Type B pancreatic cell (in vitro differentiated cells): ENCODE data around the gene EEF1A2. TPM values are rescaled to one million over a fixed set of nuclear protein-coding genes. Genes with fewer than 3 reads are reported as not detected.

Experiments
- DNase-seq: peaks from one replicate; pipeline ENCODE4 v3.0.0; 2021; ENCODE audit warnings: mixed read lengths; ENCODE audit not compliant: unreplicated experiment; ENCODE audit errors: extremely low spot score
- H3K27ac Mint-ChIP-seq: 2 replicates; pipeline ENCODE4 v1.8.0; 2021; ENCODE audit warnings: mild to moderate bottlenecking, mixed read lengths
- H3K27me3 Mint-ChIP-seq: 2 replicates; pipeline ENCODE4 v1.8.0; 2021; ENCODE audit warnings: mixed read lengths
- H3K36me3 Mint-ChIP-seq: 2 replicates; pipeline ENCODE4 v1.8.0; 2021; ENCODE audit warnings: mixed read lengths
- H3K4me1 Mint-ChIP-seq: one replicate; pipeline ENCODE4 v1.8.0; 2021; ENCODE audit warnings: mixed read lengths; ENCODE audit not compliant: unreplicated experiment
- H3K4me3 Mint-ChIP-seq: 2 replicates; pipeline ENCODE4 v1.8.0; 2021; ENCODE audit warnings: mild to moderate bottlenecking, mixed read lengths
- H3K9me3 Mint-ChIP-seq: 2 replicates; pipeline ENCODE4 v1.8.0; 2021; ENCODE audit warnings: mixed read lengths
- CTCF ChIP-seq: fragments of 200-600 bp; sonication (generic); conservative IDR thresholded peaks from 2 replicates; pipeline ENCODE4 v1.5.0; 2021; ENCODE audit warnings: antibody characterized with exemption, mild to moderate bottlenecking
- total RNA-seq: library from RNA; stranded (reverse); gene quantifications from 2 replicates; pipeline ENCODE4 v1.2.1, GENCODE V29; 2021; ENCODE audit warnings: low replicate concordance

EEF1A2 gene
- total RNA-seq, 1 donor from 2014 or later, result 20.5 TPM

- DNase-seq, result no peak
- Mint-ChIP-seq H3K27ac (no peak overlapping the region), H3K9me3 (no peaks in the 10 kb centered on the region), H3K36me3 (no peaks in the 10 kb centered on the region), H3K27me3 (peaks cover 3% of the 10 kb centered on the region), H3K4me1 (peaks cover 4% of the 10 kb centered on the region), H3K4me3 (no peak overlapping the region)
- TF ChIP-seq CTCF, result no peak
Measured at GRCh38 chr20:63542696-63543095, 43.8 kb upstream of the EEF1A2 start.

GRCh38 chr20:63542031-63542559 is 43.2 kb upstream of the EEF1A2 start:
- Mint-ChIP-seq H3K4me1 (peaks cover 4% of the 10 kb centered on the region), H3K36me3 (no peaks in the 10 kb centered on the region), H3K27ac (no peak overlapping the region), H3K27me3 (peaks cover 3% of the 10 kb centered on the region), H3K4me3 (no peak overlapping the region), H3K9me3 (no peaks in the 10 kb centered on the region)
- no peak for TF ChIP-seq CTCF
- no peak for DNase-seq

GRCh38 chr20:63541371-63541770 is 42.5 kb upstream of the EEF1A2 start:
- H3K36me3 Mint-ChIP-seq, result no peaks in the 10 kb centered on the region
- peaks cover 5% of the 10 kb centered on the region for H3K4me1 Mint-ChIP-seq
- peaks cover 3% of the 10 kb centered on the region for H3K27me3 Mint-ChIP-seq
- no peaks in the 10 kb centered on the region for H3K9me3 Mint-ChIP-seq
- no peak overlapping the region for H3K4me3 Mint-ChIP-seq
- DNase-seq, result no peak
- no peak for TF ChIP-seq CTCF
- H3K27ac Mint-ChIP-seq, result no peak overlapping the region

GRCh38 chr20:63540417-63541186 is 41.7 kb upstream of the EEF1A2 start:
- Mint-ChIP-seq H3K27ac (no peak overlapping the region), H3K4me3 (no peak overlapping the region), H3K36me3 (no peaks in the 10 kb centered on the region), H3K4me1 (peaks cover 7% of the 10 kb centered on the region), H3K9me3 (no peaks in the 10 kb centered on the region), H3K27me3 (peaks cover 3% of the 10 kb centered on the region)
- no peak for TF ChIP-seq CTCF
- DNase-seq, result no peak

- no peaks in the 10 kb centered on the region for H3K9me3 Mint-ChIP-seq
- no peaks in the 10 kb centered on the region for H3K27me3 Mint-ChIP-seq
- no peak overlapping the region for H3K4me3 Mint-ChIP-seq
- DNase-seq, result no peak
- no peaks in the 10 kb centered on the region for H3K36me3 Mint-ChIP-seq
- H3K4me1 Mint-ChIP-seq, result peaks cover 3% of the 10 kb centered on the region
- no peak for TF ChIP-seq CTCF
- H3K27ac Mint-ChIP-seq, result no peak overlapping the region
Measured at GRCh38 chr20:63539441-63540370, 40.8 kb upstream of the EEF1A2 start.
